AG04450 (cell line): ENCODE data around the gene POMP. TPM values are rescaled to one million over a fixed set of nuclear protein-coding genes. Genes with fewer than 3 reads are reported as not detected.

Experiments used
- CTCF ChIA-PET: fragments of 300-600, 350-600 bp; formaldehyde crosslinking; extraction: SDS; loops from one replicate; lab custom pipeline; 2022; ENCODE audit warnings: antibody characterized with exemption, inconsistent platforms; lab: Charles Lee
- POLR2A ChIA-PET: fragments of 350-600 bp; formaldehyde crosslinking; extraction: SDS; loops from one replicate; lab custom pipeline; 2021; ENCODE audit warnings: antibody characterized with exemption, inconsistent platforms; lab: Yijun Ruan, JAX
- DNase-seq: peaks from one replicate; pipeline ENCODE4 v3.0.0-alpha.2; 2011; ENCODE audit warnings: low read depth, low spot score
- H3K27ac ChIP-seq: one replicate; pipeline ENCODE4 v1.5.1; 2012; ENCODE audit warnings: low read depth, low read length, control low read depth
- H3K27me3 ChIP-seq: one replicate; pipeline ENCODE4 v1.6.0; 2012; ENCODE audit warnings: low read length; ENCODE audit not compliant: control insufficient read depth, insufficient read depth
- H3K4me3 ChIP-seq: 2 replicates; pipeline ENCODE4 v1.5.1; 2011; ENCODE audit warnings: mild to moderate bottlenecking, low read depth, low read length, control low read depth
- H3K9me3 ChIP-seq: 2 replicates; pipeline ENCODE4 v1.5.1; 2012; ENCODE audit warnings: low read length; ENCODE audit not compliant: control insufficient read depth, insufficient read depth
- polyA plus RNA-seq: library from polyadenylated mRNA; depleted of rRNA; stranded (reverse); fragments of >200 nt; gene quantifications from 2 replicates; pipeline ENCODE4 v1.2.3, GENCODE V29; 2011
- TF ChIP-seq, protein P1 (sequence below): IDR thresholded peaks from 2 replicates; pipeline ENCODE4 v1.5.1; 2011; ENCODE audit warnings: low read depth, low read length, control low read depth, inconsistent platforms

The POMP gene
- polyA plus RNA-seq, 1 experiment = 117 TPM

- ChIA-PET CTCF (interaction anchor here (0.8 kb wide), 2 partner anchors 332 to 343 kb away, joined by 3 read pairs; no protein-coding TSS in a partner anchor), POLR2A (no interaction called here)
- TF ChIP-seq, protein P1, sequence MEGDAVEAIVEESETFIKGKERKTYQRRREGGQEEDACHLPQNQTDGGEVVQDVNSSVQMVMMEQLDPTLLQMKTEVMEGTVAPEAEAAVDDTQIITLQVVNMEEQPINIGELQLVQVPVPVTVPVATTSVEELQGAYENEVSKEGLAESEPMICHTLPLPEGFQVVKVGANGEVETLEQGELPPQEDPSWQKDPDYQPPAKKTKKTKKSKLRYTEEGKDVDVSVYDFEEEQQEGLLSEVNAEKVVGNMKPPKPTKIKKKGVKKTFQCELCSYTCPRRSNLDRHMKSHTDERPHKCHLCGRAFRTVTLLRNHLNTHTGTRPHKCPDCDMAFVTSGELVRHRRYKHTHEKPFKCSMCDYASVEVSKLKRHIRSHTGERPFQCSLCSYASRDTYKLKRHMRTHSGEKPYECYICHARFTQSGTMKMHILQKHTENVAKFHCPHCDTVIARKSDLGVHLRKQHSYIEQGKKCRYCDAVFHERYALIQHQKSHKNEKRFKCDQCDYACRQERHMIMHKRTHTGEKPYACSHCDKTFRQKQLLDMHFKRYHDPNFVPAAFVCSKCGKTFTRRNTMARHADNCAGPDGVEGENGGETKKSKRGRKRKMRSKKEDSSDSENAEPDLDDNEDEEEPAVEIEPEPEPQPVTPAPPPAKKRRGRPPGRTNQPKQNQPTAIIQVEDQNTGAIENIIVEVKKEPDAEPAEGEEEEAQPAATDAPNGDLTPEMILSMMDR = no peak
- H3K9me3 ChIP-seq = no peaks in the 10 kb centered on the region; the same call in 1 of the 2 replicates
- no peak overlapping the region for H3K27ac ChIP-seq
- H3K27me3 ChIP-seq = no peaks in the 10 kb centered on the region
- no peak for DNase-seq
- no peak overlapping the region for H3K4me3 ChIP-seq
Observed at GRCh38 chr13:28654276-28654675, 4.7 kb upstream of the POMP start.

GRCh38 chr13:28655561-28655960, 3.4 kb upstream of the POMP start:
- Histone ChIP-seq H3K9me3 (no peaks in the 10 kb centered on the region; the same call in 1 of the 2 replicates), H3K27ac (peak overlapping the region; percentile 40), H3K27me3 (no peaks in the 10 kb centered on the region), H3K4me3 (no peak overlapping the region)
- POLR2A ChIA-PET = no interaction called here
- CTCF ChIA-PET = interaction anchor here (1.2 kb wide), 1 partner anchor 141 kb away, joined by 3 read pairs; no protein-coding TSS in a partner anchor
- DNase-seq = no peak
- TF ChIP-seq, protein P1 = no peak

DNA sequence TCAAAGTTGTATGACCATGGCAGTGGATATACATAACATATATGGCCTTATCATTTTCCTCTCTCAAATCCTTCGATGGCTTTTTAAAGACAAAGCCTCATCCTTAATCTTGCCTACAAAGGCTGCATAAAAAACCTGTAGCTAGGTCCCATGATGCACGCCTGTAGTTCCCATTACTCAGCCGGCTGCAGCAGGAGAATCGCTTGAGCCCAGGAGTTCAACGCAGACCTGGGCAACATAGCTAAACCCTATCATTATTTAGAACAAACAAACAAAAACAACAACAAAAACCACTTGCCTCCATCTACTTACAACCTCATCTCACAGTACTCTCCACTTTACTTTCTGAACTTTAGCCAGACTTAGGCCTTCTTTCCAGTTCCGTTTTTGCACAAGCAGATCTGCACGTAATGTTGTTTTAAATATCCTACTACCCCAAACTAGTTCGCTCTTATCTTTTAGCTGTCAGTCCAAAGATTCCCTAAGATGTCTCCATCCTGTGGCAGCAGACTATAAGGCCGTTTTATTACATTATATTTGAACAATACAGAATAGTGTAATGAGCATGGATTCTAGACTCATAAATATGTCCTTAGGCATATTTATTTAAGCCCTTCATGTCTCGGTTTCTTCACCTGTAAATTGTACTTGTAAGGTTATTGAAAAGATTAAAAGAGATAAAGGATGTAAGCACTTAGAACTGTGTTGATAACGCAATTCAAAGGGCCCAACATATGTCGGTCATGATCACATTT, 969 bp upstream of the POMP start:
- Histone ChIP-seq H3K27ac (peak overlapping the region; percentile 94), H3K9me3 (no peaks in the 10 kb centered on the region; the same call in 1 of the 2 replicates), H3K27me3 (no peaks in the 10 kb centered on the region), H3K4me3 (peak overlapping the region; percentile 97)
- ChIA-PET POLR2A (interaction anchor here (1.1 kb wide), 1 partner anchor 163 kb away, joined by 4 read pairs; the partner anchor contains the start of gene FLT1), CTCF (interaction anchor here (0.6 to 1.9 kb wide), 7 partner anchors 10 to 333 kb away, joined by 3 to 12 read pairs (median 3); no protein-coding TSS in a partner anchor)
- TF ChIP-seq, protein P1 = peak; percentile 42
- DNase-seq = no peak

DNA sequence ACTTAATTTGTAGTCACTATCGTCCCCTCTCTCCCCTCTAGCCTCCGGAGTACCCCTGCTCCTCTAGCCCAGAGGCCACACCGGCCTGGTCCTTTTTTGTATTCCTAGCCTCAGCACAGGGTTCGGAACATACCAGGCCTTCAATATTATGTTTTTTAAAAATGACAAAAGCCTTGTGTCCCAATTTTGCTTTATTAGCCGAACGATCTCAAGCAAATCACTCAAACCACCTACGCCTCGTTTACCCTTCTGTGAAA, 463 bp upstream of the POMP start:
- H3K9me3 ChIP-seq = no peaks in the 10 kb centered on the region; the same call in 1 of the 2 replicates
- DNase-seq = no peak
- CTCF ChIA-PET = interaction anchor here (0.7 to 1.9 kb wide), 7 partner anchors 10 to 334 kb away, joined by 3 to 12 read pairs (median 3); no protein-coding TSS in a partner anchor
- TF ChIP-seq, protein P1 = no peak
- peak overlapping the region; percentile 97 for H3K4me3 ChIP-seq
- POLR2A ChIA-PET = interaction anchor here (1.1 kb wide), 1 partner anchor 163 kb away, joined by 4 read pairs; the partner anchor contains the start of gene FLT1
- H3K27me3 ChIP-seq = no peaks in the 10 kb centered on the region
- H3K27ac ChIP-seq = peak overlapping the region; percentile 94

DNA sequence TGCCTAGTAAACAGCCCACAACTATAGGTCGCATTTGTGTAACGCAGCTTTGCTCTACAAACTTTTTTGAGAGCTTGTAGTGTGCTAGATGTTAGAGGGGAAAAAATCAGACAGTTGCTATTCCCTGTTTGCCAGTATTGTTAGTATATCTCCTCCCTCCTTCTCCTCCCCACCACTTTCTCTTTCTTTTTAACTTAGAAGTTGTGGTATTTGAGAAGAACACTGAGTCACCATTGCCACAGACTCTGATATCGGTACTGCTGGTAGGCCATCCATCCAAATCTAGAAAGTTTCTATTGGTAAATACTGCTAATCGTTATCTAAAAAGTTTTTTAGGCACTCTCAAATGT, 666 bp downstream of the POMP start:
- Histone ChIP-seq H3K9me3 (no peaks in the 10 kb centered on the region; the same call in 1 of the 2 replicates), H3K27me3 (no peaks in the 10 kb centered on the region), H3K4me3 (peak overlapping the region; percentile 97), H3K27ac (peak overlapping the region; percentile 94)
- TF ChIP-seq, protein P1 = no peak
- POLR2A ChIA-PET = interaction anchor here (0.6 kb wide), 1 partner anchor 130 kb away, joined by 4 read pairs; no protein-coding TSS in a partner anchor
- DNase-seq = no peak
- CTCF ChIA-PET = interaction anchor here (1.1 to 1.9 kb wide), 3 partner anchors 20 to 335 kb away, joined by 3 to 12 read pairs (median 3); no protein-coding TSS in a partner anchor
